ENCODE results near the gene ATP8B3.

GRCh38 chr19:1830978-1831377, 18.9 kb upstream of the ATP8B3 start:
- no peak for TF ChIP-seq NFIC (IDR thresholded peaks at IDR 0.05)
- TF ChIP-seq REST (IDR thresholded peaks at IDR 0.05; ENCODE audit: low read depth), result no peak
- TF ChIP-seq EP300 (IDR thresholded peaks at IDR 0.05; ENCODE audit: borderline replicate concordance), result no peak
- TF ChIP-seq RAD21 (IDR thresholded peaks at IDR 0.05; ENCODE audit: low read depth), result no peak
- TF ChIP-seq MAX (IDR thresholded peaks at IDR 0.05), result no peak
- no peak for TF ChIP-seq CEBPB (IDR thresholded peaks at IDR 0.05)
- no peak for TF ChIP-seq USF1 (IDR thresholded peaks at IDR 0.05)
- TF ChIP-seq CREB1 (IDR thresholded peaks at IDR 0.05; ENCODE audit: low read depth), result no peak
- no peak for TF ChIP-seq TAF1 (IDR thresholded peaks at IDR 0.05; ENCODE audit: low read depth)

Data from Ishikawa (cell line).